ENCODE data around the gene EPC1. TPM values are rescaled to one million over a fixed set of nuclear protein-coding genes. Genes with fewer than 3 reads are reported as not detected.

Gene EPC1
- total and polyA plus RNA-seq, 9 of the 15 experiments (the other 6 are each of a cell fraction or from before 2014, with no cell fraction given): 7.0 to 43.6 (median 16.1) TPM

- TF ChIP-seq DACH1 (IDR thresholded peaks at IDR 0.05; ENCODE audit: partially characterized antibody): no peak
- peak; percentile 38; the same call in 1 of the 2 replicates for TF ChIP-seq ZC3H11A (IDR thresholded peaks at IDR 0.05; ENCODE audit: low read depth, low read length)
- no peak for TF ChIP-seq HDGF (IDR thresholded peaks at IDR 0.05)
- no peak for TF ChIP-seq KDM1A (IDR thresholded peaks at IDR 0.05)
- TF ChIP-seq MAZ (CRISPR knock-in tag; conservative IDR thresholded peaks at IDR 0.05 in 1 of 2, IDR thresholded peaks at IDR 0.05 in 1 of 2): peak; percentile 44 to 67; a peak in 2 of 4 replicates
- no peak; the same call in 1 of the 2 replicates for TF ChIP-seq FOSL1 (tag; conservative IDR thresholded peaks at IDR 0.05)
- 0 out of 2 replicates have a peak, but pooled peaks have one; percentile 49 for TF ChIP-seq EHMT2 (IDR thresholded peaks at IDR 0.05)
- TF ChIP-seq ZNF395 (CRISPR knock-in tag; IDR thresholded peaks at IDR 0.05): no peak
- TF ChIP-seq NFE2L1 (tag; IDR thresholded peaks at IDR 0.05; ENCODE audit: borderline replicate concordance, low read depth): no peak
- peak; percentile 39 to 94 (median 82) for TF ChIP-seq YY1 (IDR thresholded peaks at IDR 0.05; ENCODE audit: borderline replicate concordance in 1 of 3, control insufficient read depth in 1 of 3, extremely low read depth in 1 of 3, insufficient read depth in 3 of 3, insufficient read length in 1 of 3, insufficient replicate concordance in 2 of 3, low read depth in 1 of 3, low read length in 2 of 3)
- TF ChIP-seq ZC3H8 (IDR thresholded peaks at IDR 0.05): no peak
- no peak for TF ChIP-seq CUX1 (CRISPR knock-in tag; IDR thresholded peaks at IDR 0.05)
- no peak for TF ChIP-seq POU5F1 (IDR thresholded peaks at IDR 0.05; ENCODE audit: borderline replicate concordance, low read depth, low read length, partially characterized antibody)
- TF ChIP-seq VEZF1 (CRISPR knock-in tag; IDR thresholded peaks at IDR 0.05): peak; percentile 99
- TF ChIP-seq ZBTB5 (IDR thresholded peaks at IDR 0.05): no peak
Measured at GRCh38 chr10:32378363-32379317, 31.7 kb upstream of the EPC1 start (continued).

All from K562 (cell line).